Measurements from ENCODE around the gene AGTR1.
A peak's percentile ranks its signal among the peaks of the same experiment; 100 is the strongest.
"Not testable (repeated sequence)": the region's sequence is repeated elsewhere in the genome, so short reads cannot be mapped to it uniquely, and the experiment has no call there.

The AGTR1 gene

DNA sequence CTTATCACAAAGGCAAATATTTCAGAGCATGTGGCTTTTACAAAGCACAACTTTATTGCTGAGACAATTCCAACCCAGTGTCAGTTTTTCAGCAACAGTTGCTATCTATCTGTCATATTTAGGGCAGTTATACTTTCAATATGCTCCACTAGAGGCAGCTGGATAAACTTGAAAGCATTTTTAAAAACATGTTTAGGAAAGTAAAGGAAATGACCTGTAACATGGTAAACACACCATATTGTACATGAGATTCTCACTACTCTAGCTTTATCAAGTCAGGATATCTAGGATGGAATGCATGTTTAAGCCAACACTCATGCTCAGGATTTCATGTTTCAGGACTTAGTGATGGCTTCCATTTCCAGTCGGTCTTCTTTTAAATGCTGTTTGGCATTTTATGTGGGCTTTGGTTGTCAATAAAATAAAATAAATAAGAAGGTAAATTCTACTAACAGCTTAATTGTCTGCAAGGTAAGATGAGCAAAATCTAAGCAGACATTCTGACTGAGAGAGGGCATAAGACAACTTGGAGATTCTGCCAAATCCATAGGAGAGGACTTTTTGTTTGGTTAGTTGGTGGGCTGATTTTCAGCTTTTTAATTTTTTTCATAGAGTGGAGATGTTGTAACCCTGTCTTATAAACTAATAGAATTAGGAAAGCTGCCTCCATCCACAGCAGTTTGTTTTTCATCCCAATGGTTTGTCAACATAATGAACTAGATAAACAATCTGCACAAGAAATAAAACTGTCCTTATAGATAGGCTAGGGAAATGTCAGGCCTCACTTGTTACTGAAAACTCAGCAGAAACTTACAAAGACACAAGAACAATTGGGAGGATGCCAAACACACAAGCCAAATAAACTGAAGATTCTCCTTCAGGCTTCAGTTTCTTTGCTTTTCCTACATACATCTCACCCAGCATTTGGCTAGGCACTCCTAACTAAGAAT lies 66.6 kb downstream of the AGTR1 start:
- TF ChIP-seq, protein P1, sequence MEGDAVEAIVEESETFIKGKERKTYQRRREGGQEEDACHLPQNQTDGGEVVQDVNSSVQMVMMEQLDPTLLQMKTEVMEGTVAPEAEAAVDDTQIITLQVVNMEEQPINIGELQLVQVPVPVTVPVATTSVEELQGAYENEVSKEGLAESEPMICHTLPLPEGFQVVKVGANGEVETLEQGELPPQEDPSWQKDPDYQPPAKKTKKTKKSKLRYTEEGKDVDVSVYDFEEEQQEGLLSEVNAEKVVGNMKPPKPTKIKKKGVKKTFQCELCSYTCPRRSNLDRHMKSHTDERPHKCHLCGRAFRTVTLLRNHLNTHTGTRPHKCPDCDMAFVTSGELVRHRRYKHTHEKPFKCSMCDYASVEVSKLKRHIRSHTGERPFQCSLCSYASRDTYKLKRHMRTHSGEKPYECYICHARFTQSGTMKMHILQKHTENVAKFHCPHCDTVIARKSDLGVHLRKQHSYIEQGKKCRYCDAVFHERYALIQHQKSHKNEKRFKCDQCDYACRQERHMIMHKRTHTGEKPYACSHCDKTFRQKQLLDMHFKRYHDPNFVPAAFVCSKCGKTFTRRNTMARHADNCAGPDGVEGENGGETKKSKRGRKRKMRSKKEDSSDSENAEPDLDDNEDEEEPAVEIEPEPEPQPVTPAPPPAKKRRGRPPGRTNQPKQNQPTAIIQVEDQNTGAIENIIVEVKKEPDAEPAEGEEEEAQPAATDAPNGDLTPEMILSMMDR (IDR thresholded peaks at IDR 0.05; ENCODE audit: low read depth, low read length) = no peak
- no peak for TF ChIP-seq MYC (IDR thresholded peaks at IDR 0.05; ENCODE audit: low read depth, low read length)
- TF ChIP-seq, protein P2, sequence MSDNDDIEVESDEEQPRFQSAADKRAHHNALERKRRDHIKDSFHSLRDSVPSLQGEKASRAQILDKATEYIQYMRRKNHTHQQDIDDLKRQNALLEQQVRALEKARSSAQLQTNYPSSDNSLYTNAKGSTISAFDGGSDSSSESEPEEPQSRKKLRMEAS (IDR thresholded peaks at IDR 0.05; ENCODE audit: low read depth, low read length) = no peak
- no peak for TF ChIP-seq POLR2A (IDR thresholded peaks at IDR 0.05; ENCODE audit: extremely low read depth, insufficient read length)
- H3K4me3 ChIP-seq (ENCODE audit: low read depth, low read length) = no peak overlapping the region
- no peak for DNase-seq (ENCODE audit: low read depth)

DNA sequence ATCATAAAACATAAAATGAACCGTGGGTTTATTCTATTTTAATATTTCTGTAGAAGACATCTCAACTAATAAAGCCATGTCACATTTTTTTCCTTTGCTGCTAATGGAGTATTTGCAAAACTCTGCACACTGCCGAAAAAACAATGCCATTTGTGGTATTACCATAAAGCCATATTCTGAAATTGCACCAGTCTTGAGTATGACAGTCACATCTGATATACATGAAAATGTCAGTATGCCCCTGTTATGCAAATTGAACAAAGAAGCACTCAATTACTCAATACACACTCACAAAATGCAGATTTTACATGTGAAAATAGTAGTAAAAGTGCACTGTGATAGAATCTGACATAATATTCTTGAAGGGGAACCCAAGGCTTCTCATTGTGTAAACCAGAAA lies 74.7 kb downstream of the AGTR1 start:
- TF ChIP-seq, protein P1 (IDR thresholded peaks at IDR 0.05; ENCODE audit: low read depth, low read length) = no peak
- no peak for TF ChIP-seq POLR2A (IDR thresholded peaks at IDR 0.05; ENCODE audit: extremely low read depth, insufficient read length)
- TF ChIP-seq, protein P2 (IDR thresholded peaks at IDR 0.05; ENCODE audit: low read depth, low read length) = no peak
- H3K4me3 ChIP-seq (ENCODE audit: low read depth, low read length) = no peak overlapping the region
- no peak for DNase-seq (ENCODE audit: low read depth)

DNA sequence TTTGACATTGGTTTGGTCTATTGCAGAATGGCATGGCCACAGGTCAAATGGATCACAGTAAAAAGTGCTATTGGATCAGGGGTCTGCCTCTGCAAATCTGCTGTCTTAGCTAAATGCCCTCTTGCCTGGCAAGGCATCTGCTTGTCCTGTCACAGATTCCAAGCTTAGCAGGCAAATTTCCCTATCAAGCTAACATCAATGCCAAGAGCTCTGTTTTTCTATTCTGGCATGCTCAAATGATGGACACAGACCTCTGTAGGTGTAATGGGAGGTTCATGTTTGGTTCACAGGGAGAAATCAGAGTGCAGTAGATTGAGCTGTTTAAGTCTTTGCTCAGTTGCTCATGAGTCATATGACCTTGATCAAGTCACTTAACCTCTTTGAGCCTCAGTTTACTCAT lies 75.1 kb downstream of the AGTR1 start:
- no peak overlapping the region for H3K4me3 ChIP-seq (ENCODE audit: low read depth, low read length)
- TF ChIP-seq, protein P1 (IDR thresholded peaks at IDR 0.05; ENCODE audit: low read depth, low read length) = no peak
- TF ChIP-seq MYC (IDR thresholded peaks at IDR 0.05; ENCODE audit: low read depth, low read length) (no peak), POLR2A (IDR thresholded peaks at IDR 0.05; ENCODE audit: extremely low read depth, insufficient read length) (no peak)
- TF ChIP-seq, protein P2 (IDR thresholded peaks at IDR 0.05; ENCODE audit: low read depth, low read length) = no peak
- DNase-seq (ENCODE audit: low read depth) = no peak

DNA sequence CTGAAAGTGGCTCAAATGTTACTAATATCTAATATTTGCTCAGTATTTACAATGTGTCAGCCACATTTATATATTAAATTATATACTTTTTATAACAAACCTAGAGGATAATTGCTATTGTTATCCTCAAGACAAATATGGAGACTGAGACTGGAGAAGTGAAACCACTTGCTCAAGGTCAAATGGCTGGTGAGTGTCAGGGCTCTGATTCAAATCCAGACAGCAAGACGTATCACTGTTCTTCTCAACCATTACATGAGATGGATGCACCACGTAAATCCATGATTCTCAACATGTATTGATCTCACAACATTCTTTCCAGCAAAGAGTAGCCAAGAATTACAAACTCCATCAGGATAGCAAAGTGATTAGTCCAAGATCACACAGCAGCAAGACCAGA lies 76.1 kb downstream of the AGTR1 start:
- H3K4me3 ChIP-seq (ENCODE audit: low read depth, low read length) = no peak overlapping the region
- no peak for DNase-seq (ENCODE audit: low read depth)
- TF ChIP-seq, protein P1 (IDR thresholded peaks at IDR 0.05; ENCODE audit: low read depth, low read length) = no peak
- TF ChIP-seq POLR2A (IDR thresholded peaks at IDR 0.05; ENCODE audit: extremely low read depth, insufficient read length) = no peak

DNA sequence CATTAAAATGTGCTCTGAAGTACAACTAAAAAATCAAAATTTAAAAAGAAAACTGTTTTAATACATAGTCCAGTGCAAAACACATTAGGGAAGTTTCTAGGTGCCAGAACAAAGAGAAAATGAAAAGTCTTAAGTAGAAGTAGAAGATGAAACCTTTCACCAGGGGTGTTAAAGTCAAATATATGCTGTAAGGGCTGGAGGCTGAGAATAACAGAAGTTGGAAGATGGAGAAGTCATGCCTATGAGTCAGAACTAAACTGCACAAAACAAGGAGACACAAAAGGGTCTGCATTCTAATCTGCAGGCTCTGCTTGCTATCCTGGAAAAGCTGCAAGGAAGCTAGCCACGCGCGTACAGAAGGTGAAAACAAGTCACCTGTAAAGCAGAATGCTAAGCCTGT lies 81.2 kb downstream of the AGTR1 start:
- TF ChIP-seq MYC (IDR thresholded peaks at IDR 0.05; ENCODE audit: low read depth, low read length) (no peak), POLR2A (IDR thresholded peaks at IDR 0.05; ENCODE audit: extremely low read depth, insufficient read length) (no peak)
- TF ChIP-seq, protein P2 (IDR thresholded peaks at IDR 0.05; ENCODE audit: low read depth, low read length) = no peak
- TF ChIP-seq, protein P1 (IDR thresholded peaks at IDR 0.05; ENCODE audit: low read depth, low read length) = no peak
- DNase-seq (ENCODE audit: low read depth) = no peak
- no peak overlapping the region for H3K4me3 ChIP-seq (ENCODE audit: low read depth, low read length)

DNA sequence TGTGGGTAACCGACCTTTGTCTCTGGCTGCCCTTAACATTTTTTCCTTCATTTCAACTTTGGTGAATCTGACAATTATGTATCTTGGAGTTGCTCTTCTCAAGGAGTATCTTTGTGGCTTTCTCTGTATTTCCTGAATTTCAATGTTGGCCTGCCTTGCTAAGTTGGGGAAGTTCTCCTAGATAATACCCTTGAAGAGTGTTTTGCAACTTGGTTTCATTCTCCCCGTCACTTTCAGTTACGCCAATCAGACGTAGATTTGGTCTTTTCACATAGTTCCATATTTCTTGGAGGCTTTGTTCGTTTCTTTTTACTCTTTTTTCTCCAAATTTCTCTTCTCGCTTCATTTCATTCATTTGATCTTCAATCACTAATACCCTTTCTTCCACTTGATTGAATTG lies 87.3 kb downstream of the AGTR1 start:
- H3K4me3 ChIP-seq (ENCODE audit: low read depth, low read length) = not testable (repeated sequence)
- DNase-seq (ENCODE audit: low read depth) = peak; percentile 18

DNA sequence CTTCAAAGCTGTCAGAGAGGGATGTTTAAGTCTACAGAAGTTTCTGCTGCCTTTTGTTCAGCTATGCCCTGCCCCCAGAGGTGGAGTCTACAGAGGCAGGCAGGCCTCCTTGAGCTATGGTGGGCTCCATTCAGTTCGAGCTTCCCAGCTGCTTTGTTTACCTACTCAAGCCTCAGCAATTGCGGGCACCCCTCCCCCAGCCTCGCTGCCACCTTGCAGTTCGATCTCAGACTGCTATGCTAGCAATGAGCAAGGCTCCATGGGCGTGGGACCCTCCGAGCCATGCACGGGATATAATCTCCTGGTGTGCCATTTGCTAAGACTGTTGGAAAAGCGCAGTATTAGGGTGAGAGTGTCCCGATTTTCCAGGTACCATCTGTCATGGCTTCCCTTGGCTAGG lies 88.5 kb downstream of the AGTR1 start:
- H3K4me3 ChIP-seq (ENCODE audit: low read depth, low read length); DNase-seq (ENCODE audit: low read depth): not testable (repeated sequence)
